Epidermal melanocyte (primary cell): ENCODE results near the gene FOSL1.

Source experiments
- DNase-seq: peaks from one replicate; pipeline ENCODE4 v3.0.0; 2011; ENCODE audit warnings: low spot score; ENCODE audit not compliant: insufficient read length

The FOSL1 gene

DNA sequence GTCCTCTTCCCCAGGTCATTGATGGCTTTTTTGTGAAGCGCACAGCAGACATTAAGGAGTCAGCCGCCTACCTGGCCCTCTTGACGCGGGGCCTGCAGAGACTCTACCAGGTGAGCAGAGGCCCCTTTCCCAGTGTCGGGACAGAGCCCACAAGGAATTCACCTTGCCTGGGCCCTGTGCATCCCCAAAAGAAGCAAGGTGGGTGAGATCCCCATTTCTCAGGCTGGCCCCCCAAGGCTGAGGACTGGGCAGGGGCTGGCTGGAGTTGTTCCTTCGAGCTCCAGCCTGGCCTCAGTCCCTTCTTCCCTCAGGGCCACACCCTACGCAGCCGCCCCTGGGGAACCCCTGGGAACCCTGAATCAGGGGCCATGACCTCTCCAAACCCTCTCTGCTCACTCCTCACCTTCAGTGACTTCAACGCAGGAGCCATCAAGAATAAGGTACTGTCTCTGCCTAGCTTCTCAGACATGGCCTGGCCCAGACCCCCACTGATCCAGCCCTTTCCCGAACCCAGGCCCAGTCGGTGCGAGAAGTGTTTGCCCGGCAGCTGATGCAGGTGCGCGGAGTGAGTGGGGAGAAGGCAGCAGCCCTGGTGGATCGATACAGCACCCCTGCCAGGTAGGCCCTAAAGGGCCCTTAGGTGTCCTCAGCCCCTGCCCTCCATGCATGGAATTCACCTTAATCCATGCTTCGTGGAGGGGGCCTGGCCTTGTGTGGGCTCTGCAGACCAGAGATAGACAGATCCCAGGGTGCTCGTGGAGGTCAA, 35.3 kb downstream of the FOSL1 start:
- DNase-seq = no peak

GRCh38 chr11:65863889-65864705, 36.1 kb downstream of the FOSL1 start:
- no peak for DNase-seq

GRCh38 chr11:65862941-65863888, 37.0 kb downstream of the FOSL1 start:
- DNase-seq = no peak

DNA sequence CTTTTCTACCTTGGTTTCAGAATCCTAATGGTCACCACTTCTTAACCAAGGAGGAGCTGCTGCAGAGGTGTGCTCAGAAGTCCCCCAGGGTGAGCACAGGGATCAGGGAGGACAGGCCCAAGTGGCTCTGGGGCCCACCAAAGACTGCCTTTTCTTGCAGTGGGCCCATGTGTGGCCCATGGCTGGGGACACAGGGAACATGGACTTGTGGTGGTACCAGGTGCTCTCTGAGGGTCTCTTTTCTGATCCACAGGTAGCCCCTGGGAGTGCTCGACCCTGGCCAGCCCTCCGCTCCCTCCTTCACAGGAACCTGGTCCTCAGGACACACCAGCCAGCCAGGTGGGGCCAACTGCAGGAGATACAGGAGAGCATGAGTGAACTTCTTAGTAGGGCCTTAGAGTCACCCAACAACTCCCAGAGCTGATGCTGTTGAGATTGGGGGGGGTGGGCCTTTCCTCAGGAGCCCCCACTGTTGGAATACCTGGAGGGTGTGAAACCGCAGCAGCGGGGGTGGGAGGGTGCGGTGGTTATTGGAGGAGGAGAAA, 37.9 kb downstream of the FOSL1 start:
- DNase-seq = no peak

DNA sequence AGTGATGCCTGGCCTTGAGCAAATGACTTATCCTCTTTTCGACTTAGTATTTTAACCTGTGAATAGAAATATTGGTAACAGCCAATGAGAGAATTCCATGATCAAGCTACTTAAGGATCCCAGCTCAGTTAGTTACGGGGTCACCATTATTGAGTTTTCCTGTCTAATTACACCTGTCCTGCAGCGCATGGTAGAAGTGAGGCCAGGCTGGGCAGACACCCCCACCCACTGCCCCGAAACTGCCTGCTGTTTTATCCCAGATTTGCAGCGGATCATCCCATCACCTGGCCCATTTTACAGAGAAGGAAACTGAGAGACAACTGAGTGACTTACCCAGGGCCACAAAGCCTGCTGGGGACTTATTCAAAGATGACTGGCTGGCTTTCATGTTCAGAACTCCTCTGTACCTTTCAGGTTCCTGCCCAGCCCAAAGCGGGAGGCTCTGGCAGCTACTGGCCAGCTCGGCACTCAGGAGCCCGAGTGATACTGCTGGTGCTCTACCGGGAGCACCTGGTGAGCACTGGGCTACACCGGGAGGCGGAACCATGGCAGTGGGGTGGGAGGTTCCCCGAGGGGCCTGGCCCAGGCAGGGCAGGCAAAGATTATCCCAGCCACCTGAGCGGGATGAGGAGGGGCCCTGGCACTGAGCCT, 38.5 kb downstream of the FOSL1 start:
- DNase-seq = no peak

GRCh38 chr11:65861165-65861505, 39.1 kb downstream of the FOSL1 start:
- DNase-seq = no peak

GRCh38 chr11:65860278-65861164, 39.7 kb downstream of the FOSL1 start, which contains the start of gene MUS81:
TSS of gene MUS81 (plus strand) at chr11:65860433. CDS start at chr11:65860754, 321 bp downstream.
- peak; percentile 98 for DNase-seq

DNA sequence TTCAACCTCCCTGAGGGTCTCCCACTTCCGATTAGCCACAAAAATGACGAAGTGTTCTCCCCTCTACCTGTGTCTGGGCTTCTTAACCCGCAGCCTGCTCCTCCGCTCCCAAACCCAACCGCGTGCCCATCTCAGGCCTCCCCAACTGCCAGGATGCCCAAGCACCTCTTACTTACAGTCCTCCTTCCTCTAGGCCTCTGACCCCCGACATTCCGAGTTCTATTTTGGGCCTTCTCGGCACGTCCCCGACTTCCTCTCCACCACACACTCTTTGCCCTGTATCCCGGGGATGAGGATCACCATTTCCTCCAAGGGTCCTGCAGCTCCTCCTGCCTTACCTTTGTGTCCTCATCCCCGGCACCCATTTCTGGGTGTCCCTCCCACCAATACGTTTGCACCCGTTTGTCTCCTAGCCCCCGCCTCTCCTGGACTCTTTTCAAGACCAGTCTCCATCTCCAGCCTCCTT, 40.3 kb downstream of the FOSL1 start:
- no peak for DNase-seq

- DNase-seq = peak; percentile 91
Measured at GRCh38 chr11:65859095-65859811, 40.9 kb downstream of the FOSL1 start.

DNA sequence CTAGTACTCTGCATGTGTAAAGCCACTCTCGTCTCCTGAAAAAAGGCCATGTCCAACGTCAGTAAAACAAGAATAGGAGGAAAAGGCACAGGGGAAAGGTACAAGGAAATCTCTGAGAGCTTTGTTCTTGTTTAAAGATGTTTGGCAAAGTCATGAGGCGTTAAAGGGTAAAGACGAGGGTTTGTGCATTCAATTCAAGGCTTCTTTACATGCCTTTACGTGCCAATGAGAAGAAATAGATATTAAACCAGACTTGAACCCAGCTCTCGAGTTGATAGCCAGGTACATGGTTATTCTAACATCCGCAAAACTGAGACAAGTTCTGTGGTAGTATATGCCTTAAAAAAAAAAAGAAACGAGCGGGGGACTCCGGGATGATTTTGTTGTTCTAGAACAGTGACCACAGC, 41.5 kb downstream of the FOSL1 start:
- no peak for DNase-seq

- DNase-seq = peak; percentile 91
Measured at GRCh38 chr11:65857853-65858680, 42.1 kb downstream of the FOSL1 start, which contains the start of gene CFL1. TSS of gene CFL1 (minus strand) at chr11:65858180. CDS start at chr11:65858099, 81 bp downstream.

DNA sequence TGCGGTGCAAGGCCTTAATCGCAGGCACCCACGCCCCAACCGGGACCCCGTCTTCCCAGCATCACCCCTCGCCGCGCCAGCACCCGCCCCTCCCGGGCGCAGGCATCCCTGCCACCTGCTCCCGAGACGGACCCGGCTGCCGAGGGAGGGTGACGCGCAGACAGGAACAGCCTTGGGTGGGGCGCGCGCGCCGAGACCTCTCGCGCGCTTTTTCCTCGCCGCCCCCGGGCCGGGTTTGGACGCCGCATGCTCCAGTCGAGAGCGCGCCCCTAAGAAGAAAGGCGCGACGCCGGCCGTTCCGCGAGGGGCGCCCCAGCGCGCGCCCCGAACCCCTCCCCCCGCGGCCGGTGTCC, 42.7 kb downstream of the FOSL1 start:
- no peak for DNase-seq

GRCh38 chr11:65856689-65857499, 43.3 kb downstream of the FOSL1 start:
- peak; percentile 66 for DNase-seq

GRCh38 chr11:65855927-65856363, 44.2 kb downstream of the FOSL1 start:
- DNase-seq = no peak

DNA sequence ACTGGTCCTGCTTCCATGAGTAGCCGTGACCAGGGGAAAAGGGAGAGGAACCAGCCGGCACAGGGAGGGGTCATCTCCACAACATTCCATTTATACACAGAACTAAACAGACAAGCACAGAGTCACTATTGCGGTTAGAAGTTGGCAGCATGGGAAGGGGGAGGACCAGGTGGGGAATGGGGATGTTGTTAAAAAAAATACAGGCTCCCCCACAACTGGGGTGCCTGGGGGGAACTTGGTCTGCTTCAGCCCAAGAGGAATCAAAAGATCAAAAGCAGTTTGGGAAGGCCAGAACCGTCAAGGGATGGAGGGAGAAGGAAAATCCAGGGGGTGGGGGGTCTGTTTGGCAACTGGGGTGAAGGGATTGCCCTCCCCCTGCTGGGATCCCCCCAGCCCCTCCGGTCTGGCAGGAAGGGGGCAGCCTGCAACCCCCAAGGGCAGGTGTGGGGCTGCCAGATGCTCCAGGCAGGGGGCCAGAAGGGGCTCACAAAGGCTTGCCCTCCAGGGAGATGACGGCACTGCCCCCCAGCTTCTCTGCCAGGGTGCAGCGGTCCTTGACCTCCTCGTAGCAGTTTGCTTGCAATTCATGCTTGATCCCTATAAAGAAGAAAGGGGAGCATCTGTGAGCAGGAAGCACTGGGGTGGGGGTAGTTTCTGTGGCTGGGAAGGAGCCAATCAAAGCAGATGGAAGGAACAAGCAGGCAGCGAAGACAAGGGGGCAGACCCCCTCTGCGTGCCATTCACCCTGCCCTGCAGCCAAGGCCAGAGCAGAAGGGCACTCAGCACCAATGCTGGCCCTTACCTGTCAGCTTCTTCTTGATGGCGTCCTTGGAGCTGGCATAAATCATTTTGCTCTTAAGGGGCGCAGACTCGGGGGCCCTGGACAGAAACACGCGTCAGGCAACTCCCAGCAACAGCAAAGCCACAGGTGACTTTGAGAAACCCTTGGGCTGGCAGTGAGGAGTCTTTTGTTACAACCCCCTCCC, 45.0 kb downstream of the FOSL1 start:
- no peak for DNase-seq

DNA sequence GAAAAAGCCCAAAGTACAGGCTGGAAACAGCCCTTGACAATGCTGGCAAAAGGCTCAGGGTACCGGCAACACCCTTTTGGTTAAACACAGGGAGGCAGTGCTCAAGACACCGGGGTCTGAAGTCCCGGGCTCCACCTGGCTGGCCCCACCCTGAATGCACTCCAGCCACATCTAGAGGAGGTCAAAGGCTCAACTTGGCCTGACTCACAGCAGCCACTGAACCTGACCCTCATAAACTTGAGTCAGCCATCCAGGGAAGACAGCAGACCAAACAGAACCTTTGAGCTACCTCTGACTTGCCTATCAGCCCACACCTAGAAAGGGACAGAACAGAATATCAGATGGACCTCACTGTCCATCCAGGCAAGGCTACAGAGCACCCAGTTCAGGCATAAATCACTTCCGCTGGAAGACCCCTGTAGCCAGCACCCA, 46.0 kb downstream of the FOSL1 start:
- no peak for DNase-seq
